H1 (cell line): ENCODE results near the gene RCSD1. TPM values are rescaled to one million over a fixed set of nuclear protein-coding genes. Genes with fewer than 3 reads are reported as not detected.

ENCODE experiments used
- CTCF ChIA-PET: fragments of 300-600 bp; sonication (Branson Sonifier 250); formaldehyde crosslinking; loops from one replicate; lab custom pipeline; 2021; ENCODE audit not compliant: partially characterized antibody; lab: Charles Lee
- POLR2A ChIA-PET: fragments of 300-600 bp; sonication (Branson Sonifier 250); formaldehyde crosslinking; loops from one replicate; lab custom pipeline; 2021; ENCODE audit warnings: inconsistent platforms; ENCODE audit not compliant: partially characterized antibody; lab: Charles Lee
- DNase-seq, 2 experiments: peaks; one replicate each; pipeline versions ENCODE4 v3.0.0 to v3.0.0-alpha.2; 2010 to 2022; ENCODE audit warnings: low spot score in 2 of 2, low read depth in 1 of 2, mixed read lengths in 1 of 2
- FAIRE-seq: peaks from 2 replicates; lab custom pipeline; 2011; peaks lifted over from hg19 to GRCh38; lab: Jason Lieb, UNC
- H2AFZ ChIP-seq: 2 replicates; pipeline ENCODE4 v1.8.1; 2012; ENCODE audit warnings: low read length, inconsistent platforms
- H2AK5ac ChIP-seq: 2 replicates; pipeline ENCODE4 v1.6.1; 2013; ENCODE audit warnings: low read depth, low read length
- H2BK120ac ChIP-seq: replicated peaks from 2 replicates; pipeline ENCODE3; 2013; ENCODE audit warnings: low read depth, low read length, inconsistent platforms
- H2BK12ac ChIP-seq: 2 replicates; pipeline ENCODE4 v1.6.1; 2013; ENCODE audit warnings: low read depth, low read length
- H2BK15ac ChIP-seq: 2 replicates; pipeline ENCODE4 v1.6.1; 2013; ENCODE audit warnings: low read length
- H2BK20ac ChIP-seq: 2 replicates; pipeline ENCODE4 v1.6.1; 2013; ENCODE audit warnings: low read length
- H2BK5ac ChIP-seq: 2 replicates; pipeline ENCODE4 v1.6.1; 2013; ENCODE audit warnings: low read depth, low read length
- H3K14ac ChIP-seq: 2 replicates; pipeline ENCODE4 v1.6.1; 2013; ENCODE audit warnings: inconsistent platforms; ENCODE audit not compliant: insufficient read length
- H3K18ac ChIP-seq: 2 replicates; pipeline ENCODE4 v1.6.1; 2013; ENCODE audit warnings: low read length; ENCODE audit errors: extremely low read depth
- H3K23ac ChIP-seq: 2 replicates; pipeline ENCODE4 v1.6.1; 2013; ENCODE audit warnings: inconsistent platforms; ENCODE audit not compliant: insufficient read length
- H3K23me2 ChIP-seq: 2 replicates; pipeline ENCODE4 v1.6.1; 2013; ENCODE audit warnings: low read depth, low read length
- H3K27ac ChIP-seq: 2 replicates; pipeline ENCODE4 v1.6.1; 2011; ENCODE audit warnings: low read depth, low read length, inconsistent platforms
- H3K27me3 ChIP-seq, 4 experiments: replicated peaks in 1 of 4; 1 replicate in 1 of 4; 2 replicates in 3 of 4; pipeline versions ENCODE4 v1.6.1 to v1.8.1; 2011 to 2013; ENCODE audit warnings: low read length in 3 of 4, mild to moderate bottlenecking in 3 of 4, inconsistent platforms in 2 of 4, mixed read lengths in 2 of 4, moderate library complexity in 1 of 4; ENCODE audit not compliant: control insufficient read depth in 3 of 4, insufficient read depth in 3 of 4; ENCODE audit errors: extremely low read depth in 1 of 4
- H3K36me3 ChIP-seq, 4 experiments: 2 replicates each; pipeline versions ENCODE4 v1.6.1 to v1.8.1; 2011 to 2013; ENCODE audit warnings: mild to moderate bottlenecking in 4 of 4, low read length in 3 of 4, moderate library complexity in 2 of 4, control low read depth in 1 of 4, inconsistent platforms in 1 of 4; ENCODE audit not compliant: insufficient read depth in 4 of 4, control insufficient read depth in 2 of 4
- H3K4ac ChIP-seq: replicated peaks from 2 replicates; pipeline ENCODE3; 2013; ENCODE audit warnings: low read length, low read depth, mixed read lengths, inconsistent platforms; ENCODE audit not compliant: insufficient read length
- H3K4me1 ChIP-seq, 4 experiments: replicated peaks in 1 of 4; 1 replicate in 1 of 4; 2 replicates in 3 of 4; pipeline versions ENCODE4 v1.6.1 to v1.8.1; 2011 to 2013; ENCODE audit warnings: low read length in 3 of 4, inconsistent platforms in 2 of 4, mixed read lengths in 1 of 4; ENCODE audit not compliant: insufficient read depth in 4 of 4, control insufficient read depth in 3 of 4
- H3K4me2 ChIP-seq, 2 experiments: 2 replicates each; pipeline versions ENCODE4 v1.6.1 to v1.8.1; 2011 to 2013; ENCODE audit warnings: low read depth in 2 of 2, low read length in 2 of 2, control low read depth in 1 of 2, inconsistent platforms in 1 of 2, mild to moderate bottlenecking in 1 of 2; ENCODE audit not compliant: insufficient read depth in 1 of 2
- H3K4me3 ChIP-seq, 4 experiments: fragments of 200-600, 300-600 bp in 1 of 4; sonication (generic), shearing (Covaris generic), sonication (Bioruptor Twin) in 1 of 4; 2 replicates each; pipeline versions ENCODE4 v1.5.1 to v1.8.1; 2011 to 2016; ENCODE audit warnings: low read length in 4 of 4, low read depth in 3 of 4, control low read depth in 2 of 4, inconsistent platforms in 2 of 4, mild to moderate bottlenecking in 2 of 4, mixed read lengths in 1 of 4, moderate library complexity in 1 of 4; ENCODE audit not compliant: insufficient read depth in 2 of 4; ENCODE audit errors: extremely low read depth in 1 of 4
- H3K56ac ChIP-seq: replicated peaks from 2 replicates; pipeline ENCODE3; 2013; ENCODE audit warnings: low read depth, mild to moderate bottlenecking, mixed read lengths, low read length, inconsistent platforms; ENCODE audit not compliant: insufficient read length
- H3K79me1 ChIP-seq: 2 replicates; pipeline ENCODE4 v1.6.1; 2013; ENCODE audit warnings: low read depth, low read length, control low read depth
- H3K79me2 ChIP-seq, 2 experiments: 2 replicates each; pipeline versions ENCODE4 v1.6.1 to v1.8.1; 2012 to 2013; ENCODE audit warnings: low read length in 2 of 2, mild to moderate bottlenecking in 2 of 2, inconsistent platforms in 1 of 2; ENCODE audit not compliant: insufficient read depth in 2 of 2, control insufficient read depth in 1 of 2
- H3K9ac ChIP-seq, 4 experiments: replicated peaks in 1 of 4; 1 replicate in 1 of 4; 2 replicates in 3 of 4; pipeline versions ENCODE4 v1.6.1 to v1.8.1; 2011 to 2013; ENCODE audit warnings: low read depth in 3 of 4, low read length in 3 of 4, control low read depth in 2 of 4, mild to moderate bottlenecking in 2 of 4, moderate library complexity in 2 of 4, inconsistent platforms in 1 of 4; ENCODE audit errors: extremely low read depth in 1 of 4
- H3K9me3 ChIP-seq, 2 experiments: 2 replicates each; pipeline versions ENCODE4 v1.6.1 to v1.8.1; 2012 to 2013; ENCODE audit warnings: mild to moderate bottlenecking in 2 of 2, moderate library complexity in 2 of 2, control low read depth in 1 of 2, inconsistent platforms in 1 of 2, low read depth in 1 of 2, low read length in 1 of 2, mixed read lengths in 1 of 2; ENCODE audit not compliant: insufficient read depth in 2 of 2
- H4K20me1 ChIP-seq, 2 experiments: replicated peaks in 1 of 2; 2 replicates each; pipeline versions ENCODE3 to v1.8.1; 2011 to 2013; ENCODE audit warnings: inconsistent platforms in 2 of 2, low read length in 2 of 2, mild to moderate bottlenecking in 1 of 2; ENCODE audit not compliant: insufficient read depth in 2 of 2, control insufficient read depth in 1 of 2
- H4K5ac ChIP-seq: 2 replicates; pipeline ENCODE4 v1.6.1; 2013; ENCODE audit warnings: low read length, low read depth, mixed read lengths, inconsistent platforms; ENCODE audit not compliant: insufficient read length
- H4K8ac ChIP-seq: 2 replicates; pipeline ENCODE4 v1.8.0; 2013; ENCODE audit warnings: mild to moderate bottlenecking, moderate library complexity, low read length, inconsistent platforms; ENCODE audit not compliant: insufficient read depth; ENCODE audit errors: extremely low read depth
- H4K91ac ChIP-seq: replicated peaks from 2 replicates; pipeline ENCODE3; 2013; ENCODE audit warnings: low read length, mixed read lengths, inconsistent platforms; ENCODE audit not compliant: insufficient read length
- HDAC2 ChIP-seq, 2 experiments: fragments of 300-600 bp in 1 of 2; sonication (generic) in 1 of 2; IDR thresholded peaks; 2 replicates each; pipeline ENCODE4 v1.6.1; 2011 to 2012; ENCODE audit warnings: low read depth in 2 of 2, low read length in 2 of 2, mild to moderate bottlenecking in 2 of 2, moderate library complexity in 2 of 2, borderline replicate concordance in 1 of 2, inconsistent platforms in 1 of 2
- JUND ChIP-seq: IDR thresholded peaks from 2 replicates; pipeline ENCODE4 v1.6.1; 2011; ENCODE audit warnings: mild to moderate bottlenecking, improper control_type of control experiment, low read length
- KDM5A ChIP-seq: fragments of 200-600 bp; IDR thresholded peaks from 2 replicates; pipeline ENCODE4 v1.7.1; 2012; ENCODE audit warnings: mild to moderate bottlenecking, low read length, inconsistent platforms, mixed read lengths
- PHF8 ChIP-seq: fragments of 200-600 bp; sonication (generic); conservative IDR thresholded peaks from 2 replicates; pipeline ENCODE4 v1.7.1; 2012; ENCODE audit warnings: low read depth, mild to moderate bottlenecking, inconsistent platforms, low read length, moderate library complexity
- RAD21 ChIP-seq, 2 experiments: IDR thresholded peaks in 1 of 2; conservative IDR thresholded peaks in 1 of 2; 2 replicates each; pipeline ENCODE4 v1.6.1; 2011; ENCODE audit warnings: low read depth in 2 of 2, low read length in 2 of 2, improper control_type of control experiment in 1 of 2, inconsistent platforms in 1 of 2, mild to moderate bottlenecking in 1 of 2, moderate library complexity in 1 of 2
- RFX5 ChIP-seq: IDR thresholded peaks from 2 replicates; pipeline ENCODE4 v1.6.1; 2011; ENCODE audit warnings: low read depth, low read length, improper control_type of control experiment, borderline replicate concordance
- SIN3A ChIP-seq, 2 experiments: IDR thresholded peaks in 1 of 2; conservative IDR thresholded peaks in 1 of 2; 2 replicates each; pipeline ENCODE4 v1.6.1; 2011 to 2012; ENCODE audit warnings: low read length in 2 of 2, improper control_type of control experiment in 1 of 2, low read depth in 1 of 2, mild to moderate bottlenecking in 1 of 2
- SIRT6 ChIP-seq: IDR thresholded peaks from one replicate; pipeline ENCODE4 v1.7.1; 2012; ENCODE audit warnings: low read length, inconsistent platforms
- WGBS, 2 experiments: shearing (Covaris generic) in 1 of 2; methylation state at CpG; one replicate each; pipeline versions ENCODE4 v1.1.6 to v1.1.7; 2013 to 2015; ENCODE audit warnings: low lambda C conversion rate in 2 of 2, mixed read lengths in 2 of 2, inconsistent platforms in 1 of 2, low coverage in 1 of 2, missing lambda C conversion rate in 1 of 2; ENCODE audit not compliant: insufficient replicate concordance in 2 of 2, insufficient coverage in 1 of 2, insufficient read length in 1 of 2; ENCODE audit errors: extremely low coverage in 1 of 2, missing lambda C conversion rate in 1 of 2; 5-methylcytosine and 5-hydroxymethylcytosine counted together
- polyA plus RNA-seq, 7 experiments: library from polyadenylated mRNA; depleted of rRNA in 3 of 7; stranded (reverse) in 5 of 7; unstranded in 2 of 7; fragments of >200 nt in 5 of 7; fragments of 200-250 nt in 2 of 7; gene quantifications; 1 replicate in 5 of 7; 2 replicates in 1 of 7; 4 replicates in 1 of 7; pipeline versions ENCODE4 v1.2.1 to v1.2.3, GENCODE V29; 2011 to 2013; ENCODE audit warnings: missing spikeins in 2 of 7, mixed read lengths in 2 of 7
- total RNA-seq: library from RNA; stranded (reverse); fragmentation: NEBNext Ultra II Directional; extraction: Animal tissue kit (Norgen Biotek cat#: 25700); gene quantifications from 2 replicates; pipeline ENCODE4 v1.2.1, GENCODE V29; 2021
- TF ChIP-seq, protein P1 (sequence below): IDR thresholded peaks from 2 replicates; pipeline ENCODE4 v1.6.1; 2011; ENCODE audit warnings: low read length, improper control_type of control experiment

RCSD1 gene
- total and polyA plus RNA-seq, 2 of the 8 experiments (the other 6 are each of a cell fraction or from before 2014, with no cell fraction given), result 0.47 to 0.69 TPM

DNA sequence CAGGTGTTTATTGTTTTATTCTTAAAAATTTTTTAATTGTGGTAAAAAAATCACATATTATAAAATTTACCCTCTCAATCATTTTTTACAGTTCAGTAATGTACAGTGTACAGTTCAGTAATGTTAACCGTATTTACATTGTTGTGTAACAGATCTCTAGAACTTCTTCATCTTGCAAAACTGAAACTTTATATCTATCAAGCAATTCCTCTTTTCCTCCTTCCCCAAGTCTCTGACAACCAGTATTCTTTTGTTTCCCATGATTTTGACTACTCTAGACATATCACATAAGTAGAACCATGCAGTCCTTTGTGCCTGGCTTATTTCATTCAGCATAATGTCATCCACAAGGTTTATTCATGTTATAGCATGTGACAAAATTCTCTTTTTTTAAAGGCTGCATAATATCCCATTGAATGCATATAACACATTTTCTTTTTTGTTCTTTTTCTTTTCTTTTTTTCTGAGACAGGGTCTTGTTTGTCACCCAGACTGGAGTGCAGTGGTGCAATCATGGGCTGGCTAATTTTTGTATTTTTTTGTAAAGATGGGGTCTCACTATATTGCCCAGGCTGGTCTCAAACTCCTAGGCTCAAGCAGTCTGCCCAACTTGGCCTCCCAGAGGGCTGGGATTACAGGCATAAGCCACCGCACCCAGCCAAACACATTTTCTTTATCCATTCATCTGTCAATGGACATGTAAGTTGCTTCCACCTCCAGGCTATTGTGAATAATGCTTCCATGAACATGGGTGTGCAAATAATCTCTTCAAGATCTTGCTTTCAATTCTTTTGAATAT lies 17.2 kb upstream of the RCSD1 start:
- no peak overlapping the region for H3K9ac ChIP-seq
- DNase-seq (no peak), FAIRE-seq (no peak)
- 88% methylated on average over 2 of the region's 2 CpGs; no CpG with 5 or more reads in 1 of the 2 experiments for WGBS, 2 experiments
- H2BK12ac ChIP-seq, result no peak overlapping the region
- ChIA-PET CTCF (no interaction called here), POLR2A (no interaction called here)
- no peaks in the 10 kb centered on the region for H3K36me3 ChIP-seq
- H3K79me1 ChIP-seq, result no peaks in the 10 kb centered on the region
- H3K27ac ChIP-seq, result no peak overlapping the region
- H4K20me1 ChIP-seq, result no peaks in the 10 kb centered on the region
- no peak overlapping the region for H4K8ac ChIP-seq
- H4K91ac ChIP-seq, result no peak overlapping the region
- no peak overlapping the region for H3K14ac ChIP-seq
- H2BK15ac ChIP-seq, result no peak overlapping the region
- H3K27me3 ChIP-seq, result peaks cover 0 to 1% (median 0%) of the 10 kb centered on the region in 4 experiments; a peak in 1 of 7 replicates
- H3K4me3 ChIP-seq, result no peak overlapping the region
- no peak overlapping the region for H2BK120ac ChIP-seq
- H3K79me2 ChIP-seq, result no peaks in the 10 kb centered on the region
- H2AK5ac ChIP-seq, result no peak overlapping the region
- H3K23me2 ChIP-seq, result no peaks in the 10 kb centered on the region
- TF ChIP-seq, protein P1, sequence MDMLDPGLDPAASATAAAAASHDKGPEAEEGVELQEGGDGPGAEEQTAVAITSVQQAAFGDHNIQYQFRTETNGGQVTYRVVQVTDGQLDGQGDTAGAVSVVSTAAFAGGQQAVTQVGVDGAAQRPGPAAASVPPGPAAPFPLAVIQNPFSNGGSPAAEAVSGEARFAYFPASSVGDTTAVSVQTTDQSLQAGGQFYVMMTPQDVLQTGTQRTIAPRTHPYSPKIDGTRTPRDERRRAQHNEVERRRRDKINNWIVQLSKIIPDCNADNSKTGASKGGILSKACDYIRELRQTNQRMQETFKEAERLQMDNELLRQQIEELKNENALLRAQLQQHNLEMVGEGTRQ, result no peak
- TF ChIP-seq PHF8 (no peak), SIN3A (conservative IDR thresholded peaks at IDR 0.05 in 1 of 2, IDR thresholded peaks at IDR 0.05 in 1 of 2; ENCODE audit: low read depth in 1 of 2, low read length in 2 of 2) (no peak), RFX5 (no peak), KDM5A (no peak), JUND (no peak), RAD21 (IDR thresholded peaks at IDR 0.05 in 1 of 2, conservative IDR thresholded peaks at IDR 0.05 in 1 of 2; ENCODE audit: low read depth in 2 of 2, low read length in 2 of 2) (no peak), SIRT6 (no peak), HDAC2 (IDR thresholded peaks at IDR 0.05; ENCODE audit: borderline replicate concordance in 1 of 2, low read depth in 2 of 2, low read length in 2 of 2) (no peak)
- H3K23ac ChIP-seq, result no peak overlapping the region
- H3K9me3 ChIP-seq, result peaks cover 7 to 9% of the 10 kb centered on the region in 2 experiments; a peak in 3 of 4 replicates
- H3K18ac ChIP-seq, result no peak overlapping the region
- no peak overlapping the region for H3K56ac ChIP-seq
- no peak overlapping the region for H3K4ac ChIP-seq
- H3K4me1 ChIP-seq, result peaks cover 0 to 7% (median 3%) of the 10 kb centered on the region in 4 experiments; a peak in 5 of 7 replicates
- H3K4me2 ChIP-seq, result no peak overlapping the region
- H4K5ac ChIP-seq, result no peak overlapping the region
- no peak overlapping the region for H2BK5ac ChIP-seq
- H2BK20ac ChIP-seq, result no peak overlapping the region
- H2AFZ ChIP-seq, result no peak overlapping the region
